Measurements from ENCODE around the gene ATP1A2. TPM values are rescaled to one million over a fixed set of nuclear protein-coding genes. Genes with fewer than 3 reads are reported as not detected.
A peak's percentile ranks its signal among the peaks of the same experiment; 100 is the strongest.

ATP1A2 gene
- total and polyA plus RNA-seq, 2 donors (not counting 1 experiment from before 2014, with no cell fraction given): not detected

DNA sequence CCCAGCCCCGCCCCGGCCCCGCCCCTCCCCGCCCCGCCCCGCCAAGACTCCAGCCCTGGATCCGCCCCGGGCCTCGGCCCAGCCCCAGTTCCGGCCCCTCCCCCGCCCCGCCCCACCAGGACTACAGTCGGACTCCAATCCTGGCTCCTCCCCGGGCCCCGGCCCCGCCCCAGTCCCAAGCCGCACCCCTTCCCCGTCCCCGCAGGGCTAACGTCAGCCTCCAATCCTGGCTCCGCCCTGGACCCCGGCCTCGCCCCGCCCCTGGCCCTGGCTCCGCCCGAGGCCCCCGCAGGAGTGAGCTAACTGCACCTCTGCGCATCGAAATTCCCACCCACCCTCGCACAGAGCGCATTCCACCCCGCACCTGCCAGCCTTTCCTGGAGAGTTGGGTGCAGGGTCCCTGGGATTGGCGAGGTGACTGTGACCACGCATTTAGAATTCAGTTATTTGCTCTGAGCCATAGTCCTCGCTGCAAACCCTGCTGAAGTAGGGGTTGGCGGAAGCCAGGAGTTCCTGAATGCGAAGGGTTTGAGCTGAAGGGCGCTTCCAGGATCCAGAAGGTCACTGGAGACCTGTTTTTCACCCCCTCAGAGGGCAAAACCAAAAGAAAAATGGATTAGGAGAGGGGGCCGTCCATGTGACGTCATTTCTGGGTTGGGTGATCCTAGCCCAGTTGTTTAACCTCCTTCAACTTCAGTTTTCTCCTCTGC lies 16.6 kb upstream of the ATP1A2 start:
- H3K4me2 ChIP-seq (replicated peaks; ENCODE audit: low read depth, low read length, poor library complexity, severe bottlenecking): peak overlapping the region; percentile 98
- H3K4me3 Mint-ChIP-seq: peak overlapping the region; percentile 88
- H3K4me1 ChIP-seq (ENCODE audit: control insufficient read depth in 2 of 2, insufficient read depth in 2 of 2, low read length in 2 of 2): peaks cover 33 to 45% of the 10 kb centered on the region in 2 donors
- TF ChIP-seq, protein P1, sequence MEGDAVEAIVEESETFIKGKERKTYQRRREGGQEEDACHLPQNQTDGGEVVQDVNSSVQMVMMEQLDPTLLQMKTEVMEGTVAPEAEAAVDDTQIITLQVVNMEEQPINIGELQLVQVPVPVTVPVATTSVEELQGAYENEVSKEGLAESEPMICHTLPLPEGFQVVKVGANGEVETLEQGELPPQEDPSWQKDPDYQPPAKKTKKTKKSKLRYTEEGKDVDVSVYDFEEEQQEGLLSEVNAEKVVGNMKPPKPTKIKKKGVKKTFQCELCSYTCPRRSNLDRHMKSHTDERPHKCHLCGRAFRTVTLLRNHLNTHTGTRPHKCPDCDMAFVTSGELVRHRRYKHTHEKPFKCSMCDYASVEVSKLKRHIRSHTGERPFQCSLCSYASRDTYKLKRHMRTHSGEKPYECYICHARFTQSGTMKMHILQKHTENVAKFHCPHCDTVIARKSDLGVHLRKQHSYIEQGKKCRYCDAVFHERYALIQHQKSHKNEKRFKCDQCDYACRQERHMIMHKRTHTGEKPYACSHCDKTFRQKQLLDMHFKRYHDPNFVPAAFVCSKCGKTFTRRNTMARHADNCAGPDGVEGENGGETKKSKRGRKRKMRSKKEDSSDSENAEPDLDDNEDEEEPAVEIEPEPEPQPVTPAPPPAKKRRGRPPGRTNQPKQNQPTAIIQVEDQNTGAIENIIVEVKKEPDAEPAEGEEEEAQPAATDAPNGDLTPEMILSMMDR (IDR thresholded peaks at IDR 0.05): no peak
- TF ChIP-seq EZH2 (IDR thresholded peaks at IDR 0.05; ENCODE audit: borderline replicate concordance, insufficient read depth, low read depth, low read length, poor library complexity, severe bottlenecking): no peak
- H3K9ac ChIP-seq (ENCODE audit: low read length): peak overlapping the region; percentile 93
- H3K79me2 ChIP-seq (ENCODE audit: control insufficient read depth, insufficient read depth, low read length): peaks cover 36% of the 10 kb centered on the region
- H2AFZ ChIP-seq (ENCODE audit: insufficient read depth, low read depth, low read length, poor library complexity, severe bottlenecking): peak overlapping the region; percentile 95
- peak overlapping the region; percentile 95 to 99 for H3K27ac ChIP-seq (ENCODE audit: low read length in 2 of 2)
- DNase-seq: peak; percentile 96
- H3K27me3 Mint-ChIP-seq: no peaks in the 10 kb centered on the region
- peaks cover 47% of the 10 kb centered on the region for H3K4me1 Mint-ChIP-seq
- H3K9me3 ChIP-seq (ENCODE audit: control extremely low read depth in 1 of 3, control insufficient read depth in 2 of 3, insufficient read depth in 1 of 3, low read length in 2 of 3): no peaks in the 10 kb centered on the region
- intact Hi-C loops (cut with micrococcal nuclease): loop anchor here (1.0 to 10.0 kb wide), 9 partner anchors 14 to 1296 kb away; partner anchors contain the start of genes COPA, DCAF8, DUSP23 and KCNJ10
- ChIA-PET CTCF (interaction anchor here (0.9 to 6.5 kb wide), 9 partner anchors 13 to 193 kb away, joined by 3 to 60 read pairs (median 5); partner anchors contain the start of gene KCNJ9), POLR2A (interaction anchor here (0.6 to 2.0 kb wide), 9 partner anchors 12 to 277 kb away, joined by 3 to 6 read pairs (median 3); partner anchors contain the start of genes DCAF8 and TAGLN2)
- no peaks in the 10 kb centered on the region for H3K9me3 Mint-ChIP-seq (ENCODE audit: insufficient read depth)
- peak overlapping the region; percentile 63 to 79 (median 72) for H3K4me3 ChIP-seq (ENCODE audit: control extremely low read depth in 1 of 5, extremely low read depth in 1 of 5, insufficient read depth in 1 of 5, low read depth in 2 of 5, low read length in 4 of 5)
- WGBS (ENCODE audit: insufficient coverage): 0% methylated on average over 24 of the region's 40 CpGs
- H3K27ac Mint-ChIP-seq: peak overlapping the region; percentile 86
- peak; percentile 91 for ATAC-seq (ENCODE audit: low read depth)
- peaks cover 3 to 17% of the 10 kb centered on the region in 2 experiments for H3K36me3 ChIP-seq (replicated peaks in 1 of 2; ENCODE audit: control extremely low read depth in 1 of 2, control insufficient read depth in 1 of 2, extremely low read depth in 1 of 2, insufficient read depth in 2 of 2, low read length in 1 of 2)
- no peaks in the 10 kb centered on the region for H3K27me3 ChIP-seq (replicated peaks in 1 of 4; ENCODE audit: control extremely low read depth in 1 of 4, control insufficient read depth in 3 of 4, insufficient read depth in 4 of 4, low read length in 3 of 4)
- peaks cover 36% of the 10 kb centered on the region for H4K20me1 ChIP-seq (ENCODE audit: control insufficient read depth, insufficient read depth, low read length, poor library complexity, severe bottlenecking)
